Middle frontal gyrus (tissue), 1 donor: ENCODE results near the gene PRDM16.

ENCODE experiments used
- DNase-seq: peaks from one replicate; pipeline ENCODE4 v3.0.0-alpha.2; 2015; ENCODE audit warnings: low spot score; ENCODE audit errors: extremely low spot score

PRDM16 gene

DNA sequence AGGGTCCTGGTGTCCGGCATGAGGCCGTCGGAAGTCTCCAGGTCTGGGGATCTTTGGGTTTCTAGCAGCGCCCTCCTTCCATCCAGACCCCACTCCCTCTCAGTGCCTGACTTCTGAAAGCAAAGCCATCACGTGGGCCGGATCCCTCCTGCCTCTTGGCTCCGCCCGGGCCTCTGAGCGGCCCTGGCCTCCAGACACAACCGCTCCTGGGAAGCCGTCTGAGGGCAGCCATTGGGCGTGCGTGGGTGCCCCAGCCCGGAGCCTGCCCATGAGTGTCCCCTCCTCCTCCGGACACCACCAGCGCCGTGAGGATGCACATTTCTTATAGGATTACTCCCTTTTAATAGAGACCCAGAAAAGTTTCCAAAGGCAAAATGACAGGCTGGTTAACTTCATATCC, 248.5 kb downstream of the PRDM16 start:
- no peak for DNase-seq

DNA sequence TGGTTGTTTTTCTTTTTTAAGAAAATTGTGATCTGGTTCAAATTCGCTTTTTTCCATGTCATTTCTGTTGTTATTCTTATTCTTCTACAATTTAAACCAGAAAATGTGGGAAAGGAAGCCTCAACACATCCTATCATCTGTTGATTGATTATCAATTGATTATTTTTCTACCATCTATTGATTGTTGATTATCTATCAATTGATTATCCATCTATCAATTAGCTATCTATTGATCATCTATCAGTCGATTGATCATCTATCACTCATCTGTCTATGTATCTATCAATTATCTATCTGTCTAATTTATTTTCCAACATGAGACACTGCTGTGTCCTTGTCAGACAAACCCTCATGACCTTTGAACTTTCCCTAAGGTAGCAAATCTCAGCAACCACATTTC, 249.3 kb downstream of the PRDM16 start:
- DNase-seq = no peak

DNA sequence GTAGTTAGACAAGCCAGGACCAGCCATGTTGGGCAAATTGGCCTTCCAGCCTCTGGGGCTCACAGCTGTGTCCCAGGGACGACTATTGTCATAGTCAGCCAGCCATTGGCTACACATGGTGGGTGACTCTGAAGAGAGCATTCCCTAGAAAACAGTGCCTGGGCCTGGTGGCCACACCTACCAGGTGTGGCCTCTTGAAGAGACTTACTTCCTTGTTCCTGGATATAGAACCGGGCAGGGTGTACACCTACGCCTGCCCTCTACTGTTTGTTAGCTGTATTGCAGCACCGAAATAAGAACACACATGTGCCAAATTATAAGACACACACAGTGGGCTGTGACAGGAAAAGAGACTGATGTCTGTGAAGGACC, 250.9 kb downstream of the PRDM16 start:
- DNase-seq = no peak

DNA sequence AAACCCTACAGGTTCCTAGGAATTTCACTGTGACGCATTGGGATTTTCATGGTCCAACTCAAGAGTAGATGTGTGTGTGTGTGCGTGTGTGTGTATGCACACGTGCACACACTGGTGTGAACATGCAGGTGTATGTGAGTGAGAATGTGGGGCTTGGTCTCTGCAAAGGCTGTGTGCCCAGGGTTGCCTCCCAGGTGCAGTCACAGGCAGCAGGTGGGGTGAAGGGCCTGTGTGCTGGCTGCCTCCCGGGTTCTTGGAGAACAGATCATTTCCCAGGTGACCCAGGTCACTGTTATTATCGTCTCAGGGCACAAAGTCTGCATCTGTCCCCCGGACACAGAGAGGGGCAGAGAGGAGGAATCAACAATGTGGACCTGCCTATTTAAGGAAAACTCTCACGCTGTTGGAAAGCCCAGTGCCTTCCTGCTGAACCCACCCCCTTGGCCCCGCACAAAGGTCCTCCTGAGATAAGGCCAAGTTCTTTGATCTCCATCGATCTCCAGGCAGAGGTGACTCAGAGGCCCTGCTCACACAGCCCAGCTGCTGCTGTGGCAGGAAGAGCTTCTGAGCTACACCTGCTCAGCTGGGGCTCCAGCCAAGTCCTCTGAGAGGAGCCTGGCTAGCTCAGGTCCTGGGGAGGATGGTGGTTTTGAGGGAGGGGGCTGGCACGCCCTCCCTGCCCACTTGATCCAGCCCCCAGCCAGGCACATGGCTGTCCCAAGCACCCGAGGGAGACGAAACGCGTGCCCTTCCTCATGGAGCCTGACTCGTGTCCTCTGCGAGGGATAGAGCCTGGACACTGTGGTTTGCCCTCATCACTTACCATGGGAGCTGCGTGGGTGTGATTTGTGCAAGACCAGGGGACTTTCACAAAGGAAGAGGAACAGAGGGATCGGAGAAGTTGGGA, 251.5 kb downstream of the PRDM16 start:
- no peak for DNase-seq

DNA sequence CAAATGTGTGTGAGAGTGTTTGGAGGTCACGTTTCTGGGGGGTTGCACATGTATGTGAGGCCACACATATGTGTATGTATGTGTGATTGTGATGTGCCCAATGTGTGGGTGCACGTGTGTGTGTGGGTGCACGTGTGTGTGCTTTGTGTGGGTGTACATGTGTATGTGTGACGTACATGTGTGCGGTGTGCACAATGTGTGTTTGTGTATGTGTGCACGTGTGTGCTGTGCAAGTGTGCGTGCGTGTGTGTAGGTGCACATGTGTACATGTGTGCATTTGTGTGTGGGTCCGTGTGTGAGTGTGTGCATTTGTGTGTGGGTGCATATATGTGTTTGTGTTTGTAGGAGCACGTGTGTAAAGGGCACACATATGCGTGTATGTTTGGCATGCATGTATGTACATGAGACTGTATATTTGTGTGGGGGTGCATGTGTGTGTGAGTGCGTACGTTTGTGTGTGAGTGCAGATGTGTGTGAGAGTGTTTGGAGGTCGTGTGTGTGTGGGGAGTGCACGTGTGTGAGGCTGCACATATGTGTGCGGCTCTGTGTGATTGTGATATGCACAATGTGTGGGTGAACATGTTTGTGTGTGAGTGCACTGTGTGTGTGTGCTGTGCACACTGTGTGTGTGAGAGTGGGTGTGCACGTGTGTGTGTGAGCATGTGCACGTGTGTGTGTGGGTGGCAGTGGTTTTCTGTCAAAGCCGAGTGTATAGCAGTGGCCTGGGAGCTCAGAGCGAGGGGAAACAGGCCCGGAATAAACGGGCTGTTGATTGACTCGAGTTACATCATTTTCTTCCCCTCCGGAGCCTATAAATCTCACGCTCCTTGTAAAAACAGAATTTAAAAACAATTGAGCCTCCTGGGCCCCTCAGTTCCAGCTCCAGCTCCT, 252.8 kb downstream of the PRDM16 start:
- no peak for DNase-seq

DNA sequence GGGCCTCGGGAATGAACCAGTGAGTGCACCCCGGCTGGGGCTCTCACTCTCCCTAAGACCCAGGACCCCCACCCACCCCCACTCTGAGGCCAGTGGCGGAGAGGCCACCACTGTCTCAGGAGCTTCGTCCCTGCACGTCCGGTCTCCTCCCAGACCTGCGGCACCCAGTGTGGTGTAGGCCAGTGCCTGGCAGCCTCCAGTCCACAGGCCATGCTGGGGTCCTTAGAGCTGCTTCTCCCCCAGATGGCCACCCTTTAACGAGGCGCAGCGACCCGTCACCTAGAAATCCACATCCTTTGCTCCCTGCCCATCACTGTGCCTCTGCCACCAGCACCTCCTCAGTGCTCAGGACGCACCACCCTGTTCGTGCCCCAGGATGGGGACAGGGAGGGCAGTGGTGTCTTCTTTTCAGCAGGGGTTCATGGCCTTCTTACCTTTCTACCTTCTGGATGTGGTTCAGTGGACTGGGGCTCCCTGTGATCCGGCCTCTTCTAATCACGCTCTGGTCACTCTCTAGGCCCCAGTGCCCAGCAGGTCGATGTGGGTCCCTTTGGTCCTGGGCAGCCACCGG, 253.5 kb downstream of the PRDM16 start:
- no peak for DNase-seq

DNA sequence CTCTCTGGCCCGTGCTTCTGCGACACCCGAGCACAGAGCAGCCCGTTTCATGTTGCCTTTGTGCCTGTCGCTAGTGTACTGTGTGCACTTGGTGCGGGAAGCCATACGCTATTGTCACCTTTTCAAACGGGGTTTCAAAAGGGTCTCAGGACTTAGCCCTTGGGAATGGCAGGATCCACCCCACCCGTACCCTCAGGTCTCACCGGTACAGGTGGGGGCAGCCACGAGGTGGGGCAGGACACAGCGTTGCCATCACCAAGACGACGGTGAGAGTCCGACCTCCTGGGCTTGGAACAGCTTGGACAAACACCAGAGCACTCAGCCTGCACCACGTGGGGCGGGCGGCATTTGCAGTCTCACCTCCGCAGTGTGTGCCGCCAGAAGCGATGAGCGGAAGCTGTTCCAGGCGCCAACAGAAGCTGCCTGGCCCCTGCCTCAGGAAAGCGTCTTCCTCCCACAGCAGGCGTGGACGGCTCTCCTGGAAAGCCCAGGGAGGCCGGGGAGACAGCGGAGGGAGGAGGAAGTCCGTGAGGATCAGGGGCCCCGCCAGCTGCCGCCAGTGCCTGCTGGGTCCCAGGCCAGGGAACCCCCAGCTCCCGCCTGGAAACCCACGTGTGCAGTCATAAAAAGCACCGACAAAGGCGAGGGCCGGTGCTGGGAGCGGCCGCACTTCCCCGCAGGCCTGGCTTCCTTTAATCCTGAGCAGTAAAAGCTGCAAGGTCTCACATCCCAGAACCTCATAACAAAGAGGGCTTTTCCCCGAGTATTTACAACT, 254.2 kb downstream of the PRDM16 start:
- no peak for DNase-seq

DNA sequence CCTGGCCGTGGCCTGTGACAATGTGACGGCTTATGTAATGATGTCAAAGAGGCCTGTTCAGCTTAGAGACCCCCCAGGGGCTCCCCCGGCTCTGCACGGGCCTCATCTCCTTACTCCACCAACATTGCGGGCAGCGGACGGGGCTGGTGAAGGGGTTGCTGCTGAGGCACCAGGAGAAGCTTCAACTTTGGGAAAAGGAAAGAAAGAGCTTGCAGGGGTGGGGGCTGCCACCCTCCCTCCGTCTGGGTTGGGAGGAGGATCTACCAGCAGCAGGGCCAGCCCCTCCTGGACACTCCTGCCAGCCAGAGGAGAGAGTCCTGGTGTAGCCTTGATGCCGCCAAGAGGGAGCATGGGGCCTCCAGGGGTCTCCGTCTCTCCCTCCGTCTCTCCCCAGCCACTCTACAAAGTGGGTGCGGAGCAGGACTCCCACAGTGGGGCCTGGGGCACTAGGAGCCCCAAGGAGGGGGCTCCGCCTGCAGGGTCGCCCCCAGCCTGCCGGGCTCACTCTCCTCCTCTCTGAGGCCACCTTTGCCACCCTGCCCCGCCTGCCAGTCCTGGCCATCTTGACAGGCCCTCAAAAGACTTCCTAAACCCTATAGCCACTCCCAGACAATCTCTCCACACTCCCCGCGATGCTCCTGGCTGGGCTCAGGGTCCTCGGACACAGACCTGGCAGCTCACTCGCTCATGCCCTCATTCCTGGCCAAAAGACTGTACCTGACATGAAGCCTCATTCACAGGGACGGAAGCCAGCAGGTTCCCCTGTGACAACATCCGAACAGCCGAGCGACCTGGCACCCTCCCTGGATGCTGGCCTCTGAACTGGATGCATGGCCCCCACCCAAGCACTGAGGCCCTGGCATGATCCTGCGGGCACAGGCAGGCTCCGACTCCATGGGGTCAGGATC, 255.0 kb downstream of the PRDM16 start:
- no peak for DNase-seq

DNA sequence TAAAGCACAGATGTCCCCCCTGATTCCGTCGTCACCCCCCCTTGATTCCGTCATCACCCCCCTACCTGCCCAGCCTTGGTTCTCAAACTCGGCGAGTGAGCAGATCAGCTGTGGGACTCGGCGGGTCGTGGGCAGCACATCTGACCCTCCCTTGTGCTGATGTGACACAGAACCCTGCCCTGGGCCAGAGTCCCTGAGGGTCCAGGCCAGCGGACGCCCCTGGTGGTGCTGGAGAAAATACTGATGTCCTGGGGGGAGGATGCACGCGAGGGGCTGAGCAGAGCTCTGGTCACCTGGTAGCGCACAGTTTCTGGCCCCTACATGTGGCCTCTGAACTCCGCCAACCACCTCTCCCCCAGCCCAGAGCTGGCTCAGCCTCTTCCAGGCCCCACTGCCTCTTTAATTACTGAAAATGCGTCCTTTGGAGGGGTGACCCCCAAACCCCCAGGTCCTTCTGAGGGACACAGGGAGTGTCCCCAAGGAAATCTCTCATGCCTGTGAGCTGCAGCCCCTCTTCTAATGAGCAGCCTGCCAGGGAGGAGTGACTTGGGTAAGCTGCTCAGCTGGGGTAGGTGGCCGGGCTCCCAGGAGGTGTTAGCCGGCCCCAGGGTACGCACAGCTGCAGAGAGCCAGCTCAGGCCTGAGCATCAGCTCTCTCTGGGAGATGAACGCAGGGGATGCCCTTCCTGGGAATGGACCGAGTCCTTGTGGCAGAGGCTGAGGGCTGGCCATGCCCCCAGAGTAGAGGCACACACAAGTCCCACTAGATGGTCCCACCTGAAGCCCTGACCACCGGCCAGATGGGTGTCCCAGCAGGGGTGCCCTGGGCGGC, 255.9 kb downstream of the PRDM16 start:
- no peak for DNase-seq

DNA sequence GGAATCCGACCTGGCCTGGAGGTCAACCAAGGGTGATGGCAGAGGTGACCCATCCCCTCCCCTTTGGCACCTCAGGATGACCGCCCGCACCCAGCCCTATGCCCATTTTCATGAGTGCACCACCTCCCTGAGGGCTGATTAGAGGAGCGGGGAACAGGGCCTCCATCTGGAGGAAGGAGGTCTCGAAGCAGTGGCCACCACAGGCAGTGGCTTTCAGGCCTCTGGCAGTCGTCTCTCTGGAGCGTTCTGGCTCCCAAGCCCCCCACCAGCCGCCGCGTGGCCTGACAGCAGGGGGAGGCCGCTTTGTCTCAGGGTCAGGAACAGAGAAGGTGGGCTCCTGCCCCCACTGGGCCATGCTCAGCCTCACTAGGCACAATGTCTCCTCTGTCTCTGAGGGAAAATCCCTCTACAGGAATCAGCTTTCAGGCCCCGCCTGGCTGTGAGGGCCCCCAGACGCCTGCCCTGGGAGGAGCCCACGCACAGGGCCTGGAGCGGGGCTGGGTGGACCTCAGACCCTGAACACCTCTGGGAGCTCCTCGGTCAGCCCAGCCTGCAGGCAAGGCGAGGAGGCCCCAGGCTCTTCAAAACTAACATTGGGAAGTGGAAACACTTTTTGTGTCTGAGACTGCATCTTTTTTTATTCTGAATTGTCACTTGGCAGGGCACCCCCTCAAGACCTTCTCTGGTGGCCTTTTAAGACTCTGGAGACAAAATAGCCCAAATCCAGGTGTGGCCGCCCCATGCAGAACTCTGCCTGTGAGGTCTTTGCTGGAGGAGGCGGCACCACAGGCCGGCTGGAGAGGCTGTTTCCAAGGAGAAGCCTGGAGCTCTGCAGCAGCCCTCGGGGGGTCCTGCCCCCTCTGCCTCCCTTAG, 257.7 kb downstream of the PRDM16 start:
- no peak for DNase-seq

DNA sequence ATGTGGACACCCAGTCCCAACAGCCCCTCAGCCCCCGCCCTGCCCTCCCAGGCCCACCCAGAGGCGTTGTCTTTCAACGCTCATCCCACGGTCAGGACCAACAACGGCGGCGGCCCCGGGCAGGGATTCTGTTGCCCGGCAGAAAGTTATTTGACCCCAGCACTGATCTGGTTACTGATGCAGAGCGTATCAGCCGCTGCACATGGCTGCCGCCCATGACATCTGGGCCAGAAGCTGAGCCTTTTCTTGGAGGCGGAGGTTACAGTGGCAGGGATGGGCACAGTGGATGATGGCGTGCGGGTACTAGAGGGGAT, 258.3 kb downstream of the PRDM16 start:
- DNase-seq = no peak

DNA sequence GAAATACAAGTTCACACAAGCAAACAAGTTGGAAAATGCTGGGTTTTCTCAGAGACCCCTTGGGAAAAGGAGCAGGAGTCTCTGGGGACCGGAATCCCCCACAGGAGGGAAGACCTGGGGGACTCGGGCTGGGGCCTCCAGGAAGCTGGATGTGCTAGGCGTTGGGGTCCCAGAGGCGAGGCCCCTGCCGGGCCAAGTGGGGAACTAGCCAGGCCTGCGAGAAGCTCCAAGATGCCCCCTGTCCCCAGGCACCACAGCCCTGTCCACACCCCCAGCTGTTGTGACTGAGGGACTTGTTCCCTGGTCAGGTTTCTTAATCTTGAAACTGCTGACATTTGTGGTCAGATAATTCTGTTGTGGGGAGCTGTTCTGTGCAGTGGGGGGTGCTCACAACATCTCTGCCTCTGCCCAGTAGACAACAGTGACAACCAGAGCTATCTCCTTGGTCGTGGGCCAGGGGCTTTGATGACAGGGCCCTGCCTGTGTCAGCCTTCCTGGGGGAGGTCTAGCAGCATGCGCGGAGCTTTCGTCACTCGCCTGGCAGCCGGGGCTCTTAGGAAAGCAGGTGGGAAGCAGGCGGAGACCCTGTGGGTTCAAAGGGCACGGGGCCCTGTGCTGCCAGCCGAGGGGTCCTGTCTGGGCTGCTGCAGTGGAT, 259.1 kb downstream of the PRDM16 start:
- no peak for DNase-seq

DNA sequence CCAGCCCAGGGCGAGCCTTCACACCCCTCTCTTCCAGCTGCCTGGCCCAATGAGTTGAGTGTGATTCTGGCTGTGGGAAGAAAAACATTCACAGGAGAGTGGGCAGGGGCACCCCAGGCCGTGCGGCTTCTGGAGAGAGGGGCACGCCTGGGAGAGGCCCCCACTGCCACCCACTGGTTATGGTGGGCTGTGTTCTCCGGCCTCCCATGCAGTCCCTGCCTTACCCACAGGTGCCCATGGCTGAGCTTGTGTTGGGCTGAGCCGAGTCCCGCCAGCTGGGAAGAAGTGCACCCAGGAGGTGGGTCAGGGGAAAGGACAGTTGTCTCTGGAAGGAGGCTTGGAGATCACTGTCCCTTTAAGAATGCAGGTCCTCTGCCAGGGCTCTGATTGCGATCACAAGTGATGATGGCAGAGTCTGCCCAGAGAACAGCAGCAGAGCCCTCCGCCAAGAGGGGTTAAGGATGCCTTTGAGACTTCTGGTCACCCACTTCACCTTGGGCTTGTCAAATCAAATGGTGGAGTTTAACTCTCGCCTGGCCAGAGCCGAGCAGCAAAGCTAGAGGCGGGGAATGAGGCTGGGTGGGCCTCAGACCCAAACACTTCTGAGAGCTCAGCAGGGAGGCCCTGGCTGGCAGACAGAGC, 260.8 kb downstream of the PRDM16 start:
- no peak for DNase-seq

DNA sequence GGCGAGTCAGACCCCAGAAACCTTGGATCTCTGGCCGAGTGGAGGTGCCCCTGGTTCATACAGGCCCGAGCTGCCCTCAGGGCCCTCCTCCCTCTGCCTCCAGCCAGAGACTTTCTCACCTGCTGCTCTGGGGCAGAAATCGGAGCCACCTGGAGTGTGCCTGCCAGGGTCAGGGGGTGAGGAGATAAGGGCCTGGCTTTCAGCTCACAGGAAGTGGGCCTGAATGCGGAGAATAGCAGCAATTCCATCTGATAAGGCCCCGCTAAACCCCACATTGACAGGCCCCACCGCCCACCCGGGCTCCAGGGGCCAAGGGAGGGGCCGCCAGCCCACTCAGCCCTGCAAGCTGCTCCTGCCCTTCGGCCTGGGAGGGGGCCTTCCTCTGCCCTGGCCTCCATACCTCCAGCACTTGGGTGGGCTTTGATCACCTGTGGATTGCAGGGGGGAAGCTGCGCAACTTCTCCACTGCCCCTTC, 261.8 kb downstream of the PRDM16 start:
- DNase-seq = no peak

DNA sequence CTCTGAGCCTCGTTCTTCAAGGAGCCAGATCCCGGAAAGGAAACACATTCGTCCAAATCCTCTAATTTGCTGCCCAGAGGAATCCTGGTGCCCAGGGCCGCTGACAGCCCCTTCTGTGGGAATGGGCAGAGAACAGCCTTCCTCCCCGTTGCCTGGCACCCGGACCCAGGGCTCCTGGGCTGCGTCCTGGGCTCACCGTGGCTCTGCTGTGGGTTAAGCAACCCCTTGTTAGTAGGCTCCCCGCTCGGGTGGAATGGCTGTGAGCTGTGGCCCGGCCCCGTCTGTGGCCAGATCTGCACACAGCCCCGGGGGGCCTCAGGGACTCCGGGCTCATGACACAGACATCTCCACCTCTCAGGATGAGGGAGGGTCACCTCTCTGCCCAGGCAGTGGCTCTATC, 262.6 kb downstream of the PRDM16 start:
- no peak for DNase-seq

DNA sequence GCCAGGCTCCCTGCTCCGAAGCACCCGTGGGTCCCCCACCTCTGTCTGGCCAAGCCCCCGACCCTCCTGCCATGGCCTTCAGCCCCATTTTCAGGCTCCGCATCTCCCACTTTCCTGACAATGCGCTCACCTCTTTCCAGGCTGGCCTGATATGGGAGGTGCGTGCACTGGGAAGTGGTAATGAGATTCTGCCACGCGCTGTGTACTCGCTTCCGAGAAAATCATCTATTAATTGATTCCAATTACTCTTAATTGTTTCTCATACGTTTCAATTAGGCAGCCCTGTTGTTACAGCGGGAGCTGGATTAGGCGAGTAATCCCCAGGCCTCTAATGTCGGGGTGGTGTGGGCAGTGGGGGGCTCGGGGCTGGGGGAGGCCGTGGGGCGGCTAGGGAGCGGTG, 263.0 kb downstream of the PRDM16 start:
- no peak for DNase-seq

DNA sequence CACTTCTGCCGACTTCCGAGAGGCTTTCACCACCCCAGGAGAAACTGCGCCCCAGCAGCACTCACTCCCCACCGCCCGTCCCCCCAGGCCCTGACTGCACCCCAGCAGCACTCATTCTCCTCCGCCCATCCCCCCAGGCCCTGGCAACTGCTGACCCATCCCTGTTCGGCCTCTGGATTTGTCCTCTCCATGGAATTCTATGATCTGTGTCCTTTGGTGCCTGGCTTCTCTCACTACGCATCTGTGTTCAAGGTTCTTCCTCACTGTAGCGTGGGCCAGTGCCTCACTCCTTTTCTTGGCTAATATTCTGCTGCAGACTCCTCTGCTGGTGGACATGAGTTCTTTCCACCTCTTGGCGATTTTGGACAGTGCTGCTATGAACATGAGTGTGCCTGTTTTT, 263.7 kb downstream of the PRDM16 start:
- no peak for DNase-seq
